Right lobe of liver (tissue), 4 donors: Measurements from ENCODE around the gene USP17L30.
"Not testable (repeated sequence)": the region's sequence is repeated elsewhere in the genome, so short reads cannot be mapped to it uniquely, and the experiment has no call there.

ENCODE experiments used
- POLR2A ChIP-seq: fragments of 450-650 bp; IDR thresholded peaks from one replicate; pipeline ENCODE4 v1.6.1; 2017; ENCODE audit warnings: antibody characterized with exemption, mild to moderate bottlenecking
- TF ChIP-seq, protein P1 (sequence below), 4 donors: fragments of 200-600 bp in 3 of 4; fragments of 450-650 bp in 1 of 4; IDR thresholded peaks; one replicate each; pipeline versions ENCODE4 v1.5.1 to v1.8.0; 2016 to 2022; ENCODE audit warnings: antibody characterized with exemption in 4 of 4, mild to moderate bottlenecking in 2 of 4
- donor health status: DM: no; HTN: no; CAD: no.
- donor health status: DM: no; HTN: no; CAD: no.
- donor health status: DM: no; HTN: yes; CAD: no.

DNA sequence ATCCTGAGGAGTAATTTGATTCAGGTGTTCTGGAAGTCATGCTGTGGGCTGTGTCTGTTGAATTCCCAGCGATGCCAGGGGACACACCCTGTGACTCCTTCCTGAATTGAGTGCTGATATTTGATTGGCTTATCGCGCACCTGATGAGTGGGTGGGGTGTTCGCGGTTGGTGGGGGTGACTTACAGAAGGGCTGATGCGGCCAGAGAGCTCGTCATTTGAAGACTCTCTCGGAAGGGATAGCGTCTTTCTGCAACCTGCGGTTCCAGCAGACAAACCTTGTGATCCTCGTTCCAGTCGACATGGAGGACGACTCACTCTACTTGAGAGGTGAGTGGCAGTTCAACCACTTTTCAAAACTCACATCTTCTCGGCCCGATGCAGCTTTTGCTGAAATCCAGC, 9.6 kb upstream of the USP17L30 start, which contains the start of gene USP17L29:
- TF ChIP-seq, protein P1, sequence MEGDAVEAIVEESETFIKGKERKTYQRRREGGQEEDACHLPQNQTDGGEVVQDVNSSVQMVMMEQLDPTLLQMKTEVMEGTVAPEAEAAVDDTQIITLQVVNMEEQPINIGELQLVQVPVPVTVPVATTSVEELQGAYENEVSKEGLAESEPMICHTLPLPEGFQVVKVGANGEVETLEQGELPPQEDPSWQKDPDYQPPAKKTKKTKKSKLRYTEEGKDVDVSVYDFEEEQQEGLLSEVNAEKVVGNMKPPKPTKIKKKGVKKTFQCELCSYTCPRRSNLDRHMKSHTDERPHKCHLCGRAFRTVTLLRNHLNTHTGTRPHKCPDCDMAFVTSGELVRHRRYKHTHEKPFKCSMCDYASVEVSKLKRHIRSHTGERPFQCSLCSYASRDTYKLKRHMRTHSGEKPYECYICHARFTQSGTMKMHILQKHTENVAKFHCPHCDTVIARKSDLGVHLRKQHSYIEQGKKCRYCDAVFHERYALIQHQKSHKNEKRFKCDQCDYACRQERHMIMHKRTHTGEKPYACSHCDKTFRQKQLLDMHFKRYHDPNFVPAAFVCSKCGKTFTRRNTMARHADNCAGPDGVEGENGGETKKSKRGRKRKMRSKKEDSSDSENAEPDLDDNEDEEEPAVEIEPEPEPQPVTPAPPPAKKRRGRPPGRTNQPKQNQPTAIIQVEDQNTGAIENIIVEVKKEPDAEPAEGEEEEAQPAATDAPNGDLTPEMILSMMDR (IDR thresholded peaks at IDR 0.05) = not testable (repeated sequence)
- TF ChIP-seq POLR2A = not testable (repeated sequence)
